SW480 (cell line): ENCODE data around the gene DAGLA.

Source experiments
- DNase-seq: peaks from one replicate; pipeline ENCODE4 v3.0.0-alpha.2; 2016; ENCODE audit warnings: low spot score

Gene DAGLA

DNA sequence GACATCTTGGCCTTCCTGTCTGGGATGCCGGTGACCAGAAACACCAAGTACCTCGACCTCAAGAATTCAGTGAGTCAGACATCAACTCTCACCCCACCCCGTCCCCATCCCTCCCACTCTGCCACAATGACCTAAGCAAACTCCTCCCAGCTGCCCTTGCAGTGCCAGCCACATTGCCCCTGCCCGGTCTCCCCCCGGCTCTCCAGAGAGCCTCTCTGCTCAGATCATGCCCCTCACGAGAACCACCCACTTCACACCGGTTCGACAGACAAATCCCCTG, 48.7 kb downstream of the DAGLA start:
- peak; percentile 92 for DNase-seq

DNA sequence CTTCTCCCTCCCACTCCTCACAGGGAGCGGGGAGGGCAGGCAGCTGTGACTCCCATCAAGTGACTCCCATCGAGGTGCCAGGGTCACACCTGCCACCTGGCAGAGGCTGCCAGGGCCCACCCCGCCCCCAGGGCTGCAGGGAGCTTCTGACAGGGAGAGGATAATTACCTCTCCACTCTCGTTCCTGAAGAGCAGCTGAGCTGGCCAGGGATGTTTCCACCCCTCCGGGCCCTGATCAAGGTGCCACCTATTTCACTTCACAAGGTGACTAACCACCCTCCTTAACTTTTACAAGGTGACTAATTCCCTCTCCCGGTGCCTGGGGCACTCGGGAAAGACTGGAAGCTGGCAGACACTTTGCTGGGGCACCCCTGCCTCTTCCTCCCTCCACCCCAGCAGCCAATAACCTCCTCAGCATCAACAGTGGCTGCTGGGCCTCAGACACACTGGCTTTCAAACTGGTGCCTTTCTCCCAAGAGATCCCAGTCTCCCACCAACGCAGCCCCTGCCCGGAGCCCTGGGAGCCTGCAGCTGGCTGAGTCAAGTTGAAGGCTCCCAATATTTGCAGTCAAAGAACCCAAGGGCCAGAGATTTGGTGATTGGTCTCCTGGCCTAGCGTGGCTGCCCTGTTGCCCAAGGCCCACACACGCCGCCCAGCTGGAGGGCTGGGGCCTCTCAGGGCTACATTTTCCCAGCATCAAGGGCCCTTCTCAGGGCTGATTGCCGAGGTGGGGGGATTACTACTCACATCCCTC, 50.2 kb downstream of the DAGLA start:
- peak; percentile 77 for DNase-seq

DNA sequence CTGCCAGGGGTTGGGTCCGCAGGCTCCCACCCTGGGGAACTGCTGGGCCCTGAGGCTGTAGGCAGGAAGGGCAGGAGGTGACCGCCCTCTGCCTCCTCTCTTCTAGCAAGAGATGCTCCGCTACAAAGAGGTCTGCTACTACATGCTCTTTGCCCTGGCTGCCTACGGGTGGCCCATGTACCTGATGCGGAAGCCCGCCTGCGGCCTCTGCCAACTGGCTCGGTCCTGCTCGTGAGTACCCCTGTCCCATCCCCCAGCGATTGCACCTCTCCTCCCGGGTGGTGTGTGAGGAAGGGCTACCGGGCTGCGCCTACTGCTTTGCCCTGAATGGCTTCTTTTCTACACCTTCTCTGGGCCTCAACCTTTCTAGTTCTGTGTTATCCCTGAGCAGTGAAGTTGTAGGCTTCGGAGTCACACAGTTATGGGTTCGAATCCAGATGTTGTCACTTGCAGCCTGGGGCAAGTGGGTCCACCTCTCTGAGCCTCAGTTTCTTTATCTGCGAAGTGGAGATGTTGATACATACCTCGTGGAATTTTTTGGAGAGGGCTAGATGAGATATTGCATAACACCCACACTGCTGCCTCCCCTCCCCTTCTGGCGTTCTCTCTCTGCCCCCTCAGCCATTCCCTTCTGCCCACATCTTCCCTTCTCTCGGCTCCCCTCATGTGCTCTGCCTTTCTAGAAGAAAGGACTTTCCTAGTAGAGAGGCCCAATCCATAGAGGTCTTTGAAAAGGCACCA, 51.2 kb downstream of the DAGLA start:
- DNase-seq = no peak

DNA sequence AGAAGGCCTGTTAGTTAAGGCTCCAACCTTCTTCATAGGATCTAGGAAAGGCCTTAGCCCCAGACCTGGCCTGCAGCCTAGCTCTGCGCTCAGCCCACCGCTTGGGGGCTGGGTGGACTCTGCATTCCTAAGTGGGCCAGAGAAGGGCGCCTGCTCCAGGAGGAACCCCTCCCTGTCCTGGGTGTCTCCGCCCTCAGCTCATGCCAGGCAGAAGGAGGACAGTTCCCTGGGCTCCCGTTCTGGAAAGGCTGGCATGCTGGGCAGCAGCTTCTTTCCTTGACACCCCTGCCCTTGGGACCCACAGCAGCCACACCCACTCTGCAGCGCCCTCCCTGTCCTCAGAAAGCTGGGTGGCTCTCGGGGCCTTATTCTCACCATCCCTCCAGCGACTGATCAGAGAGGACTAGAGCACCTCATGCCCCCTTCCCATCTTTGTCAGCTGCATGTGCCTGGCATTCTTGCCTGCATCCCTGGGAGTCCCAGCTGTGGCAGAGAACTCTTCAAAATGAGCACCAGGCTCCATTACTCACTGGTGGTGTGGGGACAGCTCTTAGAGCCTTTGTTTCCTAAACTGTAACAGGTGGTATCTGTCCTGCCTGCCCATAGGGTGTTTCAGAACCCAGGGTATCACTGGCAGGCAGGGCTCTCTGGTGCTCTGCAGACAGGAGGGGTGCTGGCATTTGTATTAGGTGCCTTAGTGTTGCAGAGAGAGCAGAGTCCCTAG, 51.9 kb downstream of the DAGLA start:
- DNase-seq = no peak

DNA sequence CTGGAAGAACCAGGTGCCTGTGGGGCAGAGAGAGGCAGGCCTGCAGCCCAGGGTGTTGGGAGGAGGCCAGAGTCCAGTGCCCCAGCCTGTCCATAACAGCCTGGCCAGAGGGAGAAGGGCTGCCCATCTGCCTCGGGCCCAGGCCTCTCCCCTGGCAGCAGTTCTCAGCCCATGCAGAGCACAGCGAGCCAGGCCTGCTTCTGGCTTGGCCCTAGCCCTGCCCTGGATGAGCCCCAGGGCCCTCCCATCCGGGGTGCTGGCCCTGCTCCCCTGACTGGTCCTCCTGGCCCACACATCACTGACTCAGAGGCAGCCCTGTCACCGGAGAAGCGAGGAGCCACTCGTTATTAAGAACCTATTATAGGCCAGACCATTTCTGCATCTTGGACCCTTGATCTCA, 52.5 kb downstream of the DAGLA start:
- no peak for DNase-seq

DNA sequence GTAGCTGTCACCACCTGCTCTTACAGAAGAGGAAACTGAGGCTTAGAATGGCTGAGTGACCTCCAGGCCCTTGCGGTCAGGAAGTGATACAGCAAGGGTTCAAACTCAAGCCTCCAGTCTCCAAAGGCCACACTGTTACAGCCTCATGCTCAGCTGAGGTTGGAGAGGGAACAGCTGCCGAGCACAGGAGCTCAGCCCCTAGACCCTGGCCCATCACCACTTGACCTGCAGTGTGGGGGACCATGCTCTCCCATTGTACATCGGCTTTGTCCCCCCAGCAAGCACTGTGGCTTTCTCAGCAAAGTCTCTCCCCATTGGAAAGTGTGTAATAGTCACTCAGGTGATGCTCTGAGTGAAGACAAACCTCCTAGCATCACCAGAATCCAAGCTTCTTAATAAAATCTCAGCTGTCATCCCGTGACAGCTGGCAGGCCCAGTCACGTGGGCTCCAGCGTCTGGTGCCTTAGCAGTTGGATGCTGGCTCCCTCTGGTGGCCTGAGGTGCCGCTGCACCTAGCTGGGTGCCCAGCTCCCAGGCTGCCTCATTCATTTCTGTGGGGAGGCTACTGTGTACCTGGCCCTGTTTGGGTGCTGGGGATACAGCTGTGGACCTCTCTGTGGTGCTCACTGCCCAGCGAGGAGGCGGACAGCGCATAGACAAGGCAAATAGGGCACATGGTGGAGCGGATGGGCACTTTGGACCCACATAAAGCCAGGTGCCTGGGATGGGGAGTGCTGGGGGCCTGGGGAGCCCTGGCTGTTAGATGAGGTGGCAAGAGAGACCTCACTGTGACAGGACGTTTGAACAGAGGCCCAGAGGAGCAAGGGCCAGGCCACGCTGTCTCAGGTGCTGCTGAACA, 53.2 kb downstream of the DAGLA start:
- peak; percentile 67 for DNase-seq

DNA sequence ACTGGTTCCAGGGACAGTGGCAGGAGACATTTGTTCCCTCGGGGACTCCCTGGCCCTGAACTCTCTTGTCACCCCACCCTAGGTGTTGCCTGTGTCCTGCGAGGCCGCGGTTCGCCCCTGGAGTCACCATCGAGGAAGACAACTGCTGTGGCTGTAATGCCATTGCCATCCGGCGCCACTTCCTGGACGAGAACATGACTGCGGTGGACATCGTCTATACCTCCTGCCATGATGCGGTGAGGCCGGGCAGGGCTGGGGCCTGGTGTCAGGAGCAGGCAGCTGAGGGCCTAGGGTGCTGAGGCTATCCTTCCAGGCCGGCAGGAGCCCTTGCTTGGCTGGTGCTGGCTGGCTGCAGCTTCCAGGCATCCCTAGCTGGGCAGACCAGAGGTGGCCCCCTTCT, 54.6 kb downstream of the DAGLA start:
- no peak for DNase-seq

DNA sequence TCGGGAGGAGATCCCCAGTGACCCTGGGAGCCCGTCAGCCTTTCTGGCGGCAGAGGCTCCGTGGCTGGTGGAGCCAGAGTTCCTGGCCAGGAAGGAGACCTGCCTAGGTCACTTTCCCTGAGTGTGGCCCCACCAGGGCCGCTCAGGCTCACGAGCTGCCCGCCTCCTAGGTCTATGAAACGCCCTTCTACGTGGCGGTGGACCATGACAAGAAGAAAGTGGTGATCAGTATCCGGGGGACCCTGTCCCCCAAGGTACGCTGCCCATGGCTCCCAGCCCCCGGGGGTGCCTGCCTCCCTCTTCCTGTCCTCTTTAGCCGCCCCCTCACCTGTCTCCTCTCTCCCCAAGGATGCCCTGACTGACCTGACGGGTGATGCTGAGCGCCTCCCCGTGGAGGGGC, 55.2 kb downstream of the DAGLA start:
- no peak for DNase-seq

DNA sequence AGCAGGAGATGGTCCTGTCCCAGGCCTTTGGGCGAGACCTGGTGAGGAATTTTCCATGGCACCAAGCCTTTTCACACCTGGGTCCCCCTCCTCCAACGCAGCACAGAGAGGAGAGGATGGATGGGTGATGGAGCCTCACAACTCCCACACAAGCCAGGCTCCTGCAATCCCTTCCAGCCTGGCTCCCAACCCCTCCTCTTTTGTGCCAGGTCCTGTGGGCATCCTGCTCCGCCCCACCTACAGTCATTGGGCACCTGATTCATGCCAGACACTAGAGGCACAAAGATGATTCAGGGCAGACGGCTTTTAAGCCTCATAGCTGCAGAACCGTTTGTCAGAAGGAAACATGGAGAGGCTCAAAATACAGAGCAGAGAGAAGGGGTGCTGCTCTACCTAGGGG, 56.1 kb downstream of the DAGLA start:
- peak; percentile 45 for DNase-seq

DNA sequence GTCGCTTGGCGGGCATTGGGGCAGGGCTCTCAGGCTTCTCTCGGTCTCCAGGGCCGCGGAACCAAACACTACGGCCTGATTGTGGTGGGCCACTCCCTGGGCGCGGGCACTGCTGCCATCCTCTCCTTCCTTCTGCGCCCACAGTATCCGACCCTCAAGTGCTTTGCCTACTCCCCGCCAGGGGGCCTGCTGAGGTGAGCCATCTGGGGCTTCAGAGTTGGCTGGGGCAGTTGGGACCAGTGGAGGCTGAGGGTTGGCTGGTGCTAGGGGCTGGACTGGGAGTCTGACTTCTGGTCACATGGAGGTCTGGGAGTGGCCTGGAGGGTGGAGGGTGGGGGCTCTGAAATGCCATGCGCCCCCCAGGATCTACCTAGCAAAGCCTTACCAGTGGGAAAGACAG, 56.9 kb downstream of the DAGLA start:
- no peak for DNase-seq

DNA sequence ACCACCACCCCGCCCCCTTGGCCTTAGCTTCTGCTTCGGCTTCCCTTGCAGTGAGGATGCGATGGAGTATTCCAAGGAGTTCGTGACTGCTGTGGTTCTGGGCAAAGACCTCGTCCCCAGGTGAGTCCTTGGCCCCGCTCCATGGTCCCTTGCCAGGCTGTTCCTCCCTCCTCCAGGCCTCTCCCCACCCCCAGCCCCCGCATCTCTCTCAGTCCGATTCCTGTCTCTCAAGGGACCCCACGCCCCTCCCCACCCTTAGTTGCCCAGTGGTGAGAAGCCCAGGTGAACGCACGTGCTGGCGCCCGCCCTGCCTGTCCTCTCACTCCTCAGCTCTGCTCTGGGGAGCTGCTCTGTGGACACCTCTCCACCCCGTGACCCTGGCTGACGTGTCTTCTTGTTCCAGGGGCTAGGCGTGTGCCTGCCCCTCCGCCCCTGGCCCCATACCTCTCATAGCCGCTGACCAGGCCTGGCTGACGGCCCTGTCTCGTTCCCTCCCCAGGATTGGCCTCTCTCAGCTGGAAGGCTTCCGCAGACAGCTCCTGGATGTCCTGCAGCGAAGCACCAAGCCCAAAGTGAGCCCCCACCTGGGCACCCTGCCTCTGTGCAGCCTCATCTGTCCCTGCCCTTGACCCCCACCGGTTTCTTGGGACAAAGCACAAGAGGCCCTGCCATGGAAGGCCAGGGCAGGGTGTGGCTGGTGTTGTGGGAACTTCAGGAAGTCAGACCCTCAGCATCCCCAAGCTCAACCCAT, 57.6 kb downstream of the DAGLA start:
- no peak for DNase-seq

DNA sequence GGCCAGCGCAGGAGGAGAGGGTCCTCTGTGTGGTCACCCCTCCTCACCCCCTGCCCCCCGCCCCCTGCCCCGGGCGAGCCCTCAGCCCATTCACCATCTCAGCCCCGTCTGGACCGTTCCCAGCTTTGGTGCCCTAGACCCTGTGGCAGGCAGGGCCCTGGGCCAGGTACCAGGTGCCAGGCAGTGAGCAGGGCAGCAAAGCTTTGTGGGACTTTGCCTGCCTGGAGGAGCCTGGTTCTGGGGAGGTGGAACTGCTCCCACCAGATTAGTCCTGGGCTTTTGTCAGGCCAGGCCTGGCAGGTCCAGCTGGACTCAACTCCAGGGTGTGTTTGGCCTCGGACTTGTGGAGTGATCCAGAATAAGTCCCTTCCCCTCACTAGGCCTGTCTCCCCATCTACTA, 58.6 kb downstream of the DAGLA start:
- DNase-seq = no peak

DNA sequence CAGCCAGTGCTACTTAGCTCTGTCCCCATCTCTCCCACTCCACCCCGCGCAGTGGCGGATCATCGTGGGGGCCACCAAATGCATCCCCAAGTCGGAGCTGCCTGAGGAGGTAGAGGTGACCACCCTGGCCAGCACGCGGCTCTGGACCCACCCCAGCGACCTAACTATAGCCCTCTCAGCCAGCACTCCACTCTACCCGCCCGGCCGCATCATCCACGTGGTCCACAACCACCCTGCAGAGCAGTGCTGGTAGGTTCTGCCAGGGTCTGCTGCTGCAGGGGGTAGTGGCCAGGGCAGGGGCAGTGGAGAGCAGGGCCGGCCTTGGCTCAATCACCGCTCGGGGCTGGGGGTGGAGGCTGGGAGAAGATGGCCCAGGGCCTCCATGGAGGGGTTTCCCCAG, 59.2 kb downstream of the DAGLA start:
- DNase-seq = no peak

DNA sequence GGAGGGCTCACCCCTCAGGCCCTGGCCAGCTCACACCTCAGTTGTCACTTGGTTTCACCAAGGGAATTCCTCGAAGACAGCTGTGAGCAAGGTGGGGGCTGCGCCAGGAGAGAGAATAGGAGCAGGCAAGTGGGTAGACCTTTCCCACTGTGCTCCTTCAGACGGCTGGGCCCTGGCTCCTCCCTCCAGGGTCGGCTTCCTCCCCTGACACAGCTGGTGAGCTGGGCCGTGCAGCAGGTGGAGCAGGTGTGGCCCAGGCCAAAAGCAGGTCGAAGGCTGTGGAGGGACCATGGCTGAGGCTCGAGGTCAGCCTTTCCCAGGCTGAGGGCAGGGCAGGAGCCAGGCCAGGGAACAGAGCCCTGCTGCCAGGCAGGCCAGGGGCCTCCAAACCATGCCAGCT, 59.8 kb downstream of the DAGLA start:
- no peak for DNase-seq

DNA sequence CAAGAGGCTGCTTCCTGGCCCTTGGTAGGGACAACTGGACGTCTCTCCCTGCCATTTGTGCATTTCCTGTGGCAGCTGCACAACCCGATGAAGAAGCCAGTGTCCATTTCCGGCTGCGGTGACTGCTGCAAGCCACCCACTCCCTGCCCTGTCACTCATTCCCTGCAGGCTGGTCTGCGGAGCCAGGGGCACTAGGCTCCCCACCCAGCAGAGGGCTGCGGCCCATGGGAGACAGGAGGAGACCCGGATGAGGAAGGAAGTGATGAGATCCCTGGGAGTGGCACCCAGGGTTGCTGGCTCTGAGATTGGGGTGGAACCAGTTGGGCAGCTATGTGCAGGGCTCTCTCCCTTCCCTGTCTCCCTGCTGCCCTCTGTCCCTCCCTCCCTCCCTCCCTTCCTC, 62.2 kb downstream of the DAGLA start:
- no peak for DNase-seq

DNA sequence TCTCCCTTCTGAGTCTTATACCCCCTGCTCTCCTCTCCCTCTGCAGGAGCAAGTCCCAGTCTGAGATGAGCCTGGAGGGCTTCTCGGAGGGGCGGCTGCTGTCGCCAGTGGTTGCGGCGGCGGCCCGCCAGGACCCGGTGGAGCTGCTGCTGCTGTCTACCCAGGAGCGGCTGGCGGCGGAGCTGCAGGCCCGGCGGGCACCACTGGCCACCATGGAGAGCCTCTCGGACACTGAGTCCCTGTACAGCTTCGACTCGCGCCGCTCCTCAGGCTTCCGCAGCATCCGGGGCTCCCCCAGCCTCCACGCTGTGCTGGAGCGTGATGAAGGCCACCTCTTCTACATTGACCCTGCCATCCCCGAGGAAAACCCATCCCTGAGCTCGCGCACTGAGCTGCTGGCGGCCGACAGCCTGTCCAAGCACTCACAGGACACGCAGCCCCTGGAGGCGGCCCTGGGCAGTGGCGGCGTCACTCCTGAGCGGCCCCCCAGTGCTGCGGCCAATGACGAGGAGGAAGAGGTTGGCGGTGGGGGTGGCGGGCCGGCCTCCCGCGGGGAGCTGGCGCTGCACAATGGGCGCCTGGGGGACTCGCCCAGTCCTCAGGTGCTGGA, 63.4 kb downstream of the DAGLA start:
- DNase-seq = no peak

DNA sequence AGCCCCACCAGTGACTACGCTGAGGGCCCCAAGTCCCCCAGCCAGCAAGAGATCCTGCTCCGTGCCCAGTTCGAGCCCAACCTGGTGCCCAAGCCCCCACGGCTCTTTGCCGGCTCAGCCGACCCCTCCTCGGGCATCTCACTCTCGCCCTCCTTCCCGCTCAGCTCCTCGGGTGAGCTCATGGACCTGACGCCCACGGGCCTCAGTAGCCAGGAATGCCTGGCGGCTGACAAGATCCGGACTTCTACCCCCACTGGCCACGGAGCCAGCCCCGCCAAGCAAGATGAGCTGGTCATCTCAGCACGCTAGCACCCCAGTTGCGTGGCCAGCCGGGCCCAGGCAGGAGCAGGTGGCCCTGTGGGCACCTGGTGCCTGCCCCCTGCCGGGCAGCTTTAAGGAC, 64.0 kb downstream of the DAGLA start:
- no peak for DNase-seq

DNA sequence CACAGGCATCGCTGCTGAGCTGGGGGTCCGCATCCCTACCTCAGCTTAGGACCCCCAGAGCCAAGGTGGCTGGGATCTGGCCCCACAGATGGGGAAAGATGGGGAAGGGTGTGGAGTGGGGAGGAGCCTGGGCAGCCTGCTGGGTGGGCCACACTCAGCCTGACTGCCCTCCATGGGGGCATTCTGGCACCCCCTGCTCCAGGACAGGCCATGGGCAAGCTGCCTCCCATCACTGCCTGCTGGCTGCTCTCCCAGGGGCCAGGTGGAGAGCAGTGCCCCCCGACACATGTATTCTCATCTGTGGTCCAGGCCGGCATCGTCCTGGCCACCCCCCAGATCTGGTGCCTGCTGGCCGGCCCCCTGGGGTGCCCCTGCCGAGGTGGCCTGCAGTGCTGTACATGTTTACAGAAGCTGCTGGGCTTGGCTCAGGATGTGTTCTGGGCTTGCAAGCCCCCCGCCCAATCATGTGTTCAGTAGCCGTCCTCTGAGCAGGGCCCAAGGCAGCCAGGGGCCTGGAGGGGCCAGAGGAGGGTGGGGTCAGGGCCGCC, 64.5 kb downstream of the DAGLA start:
- no peak for DNase-seq

DNA sequence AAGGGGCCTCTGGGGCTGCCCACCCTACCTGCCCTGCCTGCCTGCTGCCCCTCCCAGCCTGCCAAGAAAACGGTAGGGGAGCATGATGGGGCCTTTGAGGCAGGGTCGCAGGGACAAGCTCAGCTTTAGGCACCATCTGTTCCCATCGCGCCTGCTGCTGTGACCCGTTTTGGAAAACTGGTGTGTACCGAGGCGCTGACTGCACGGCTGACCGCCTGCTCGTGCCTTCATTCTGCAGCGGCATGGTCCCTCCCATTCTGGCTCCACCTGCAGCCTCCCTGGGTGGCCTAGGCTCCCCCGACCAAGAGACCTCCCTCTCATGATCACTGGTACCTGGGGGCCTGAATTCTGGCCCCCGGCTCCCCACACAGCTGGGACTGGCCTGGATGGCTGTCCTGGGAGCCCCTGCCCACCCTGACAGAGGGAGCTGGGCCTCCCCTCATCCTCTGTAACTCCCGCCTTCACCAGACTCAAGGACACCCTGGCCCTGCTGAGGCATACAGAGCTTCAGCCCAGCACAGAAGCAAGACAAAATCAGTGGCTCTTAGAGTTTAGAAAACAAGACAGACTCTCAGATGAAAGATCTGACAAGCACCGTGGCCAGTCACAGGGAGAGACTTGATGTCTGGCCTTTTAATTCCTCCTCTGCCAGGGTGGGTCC, 65.7 kb downstream of the DAGLA start:
- no peak for DNase-seq

DNA sequence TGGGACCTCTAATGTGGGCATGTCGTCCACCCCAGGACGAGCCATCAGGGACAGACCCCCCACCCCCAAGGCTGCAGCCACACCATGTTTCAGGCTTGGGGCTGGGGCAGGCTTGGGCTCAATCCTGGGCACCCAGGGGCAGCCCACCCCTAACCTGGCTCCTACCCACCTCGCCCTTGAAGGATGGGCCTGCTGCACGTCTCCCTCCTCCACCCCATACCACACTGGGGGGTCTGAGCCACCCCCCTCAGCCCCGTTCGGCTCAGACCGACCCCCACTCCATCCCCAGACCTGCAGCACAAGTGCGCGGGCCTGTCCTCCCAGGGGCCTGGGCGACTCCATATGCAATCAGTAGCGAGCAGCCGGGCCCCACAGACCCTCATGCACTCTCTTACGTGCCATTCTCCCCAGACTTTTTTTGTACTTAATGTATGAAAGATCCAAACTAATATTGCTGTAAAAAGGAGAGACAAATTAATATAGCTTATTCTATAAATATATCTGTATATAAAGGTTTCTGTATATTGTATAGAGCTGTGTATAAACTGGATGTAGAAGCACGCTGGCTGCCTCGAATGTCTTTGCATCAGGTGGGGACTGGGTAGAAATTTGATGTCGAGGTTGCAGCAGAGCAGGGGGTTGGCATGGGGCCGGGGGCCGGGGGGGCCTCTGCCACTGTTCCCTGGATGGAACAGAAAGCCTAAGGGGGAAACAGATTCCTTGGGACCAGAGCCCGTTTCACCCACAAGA, 66.4 kb downstream of the DAGLA start:
- DNase-seq = no peak
